Measurements from ENCODE around the gene GRID1. TPM values are rescaled to one million over a fixed set of nuclear protein-coding genes. Genes with fewer than 3 reads are reported as not detected.

The GRID1 gene
- total RNA-seq, 1 experiment from 2014 or later = 0.31 TPM

- DNase-seq = no peak
- Histone ChIP-seq H3K36me3 (replicated peaks; ENCODE audit: control insufficient read depth, insufficient read depth, low read length) (no peaks in the 10 kb centered on the region), H3K4me3 (ENCODE audit: insufficient read depth, low read depth, low read length) (no peak overlapping the region), H3K27me3 (ENCODE audit: control insufficient read depth, insufficient read depth, low read length) (no peaks in the 10 kb centered on the region)
These were observed 51.7 kb downstream of the GRID1 start for GRCh38 chr10:86314616-86315548.

GRCh38 chr10:86313621-86314041 is 53.0 kb downstream of the GRID1 start:
- H3K27me3 ChIP-seq (ENCODE audit: control insufficient read depth, insufficient read depth, low read length) = no peaks in the 10 kb centered on the region
- H3K36me3 ChIP-seq (replicated peaks; ENCODE audit: control insufficient read depth, insufficient read depth, low read length) = no peaks in the 10 kb centered on the region
- no peak overlapping the region for H3K4me3 ChIP-seq (ENCODE audit: insufficient read depth, low read depth, low read length)
- DNase-seq = no peak

- H3K27me3 ChIP-seq (ENCODE audit: control insufficient read depth, insufficient read depth, low read length) = no peaks in the 10 kb centered on the region
- H3K4me3 ChIP-seq (ENCODE audit: insufficient read depth, low read depth, low read length) = no peak overlapping the region
- peak; percentile 75 for DNase-seq
- no peaks in the 10 kb centered on the region for H3K36me3 ChIP-seq (replicated peaks; ENCODE audit: control insufficient read depth, insufficient read depth, low read length)
These were observed 53.8 kb downstream of the GRID1 start for GRCh38 chr10:86312701-86313270.

- Histone ChIP-seq H3K36me3 (replicated peaks; ENCODE audit: control insufficient read depth, insufficient read depth, low read length) (no peaks in the 10 kb centered on the region), H3K4me3 (ENCODE audit: insufficient read depth, low read depth, low read length) (no peak overlapping the region), H3K27me3 (ENCODE audit: control insufficient read depth, insufficient read depth, low read length) (no peaks in the 10 kb centered on the region)
- DNase-seq = no peak
These were observed 54.7 kb downstream of the GRID1 start for GRCh38 chr10:86311906-86312305.

GRCh38 chr10:86311190-86311589 is 55.4 kb downstream of the GRID1 start:
- no peak overlapping the region for H3K4me3 ChIP-seq (ENCODE audit: insufficient read depth, low read depth, low read length)
- H3K27me3 ChIP-seq (ENCODE audit: control insufficient read depth, insufficient read depth, low read length) = no peaks in the 10 kb centered on the region
- H3K36me3 ChIP-seq (replicated peaks; ENCODE audit: control insufficient read depth, insufficient read depth, low read length) = no peaks in the 10 kb centered on the region
- DNase-seq = no peak

- Histone ChIP-seq H3K36me3 (replicated peaks; ENCODE audit: control insufficient read depth, insufficient read depth, low read length) (no peaks in the 10 kb centered on the region), H3K27me3 (ENCODE audit: control insufficient read depth, insufficient read depth, low read length) (no peaks in the 10 kb centered on the region), H3K4me3 (ENCODE audit: insufficient read depth, low read depth, low read length) (no peak overlapping the region)
- no peak for DNase-seq
These were observed 55.9 kb downstream of the GRID1 start for GRCh38 chr10:86310702-86311101.

- no peaks in the 10 kb centered on the region for H3K27me3 ChIP-seq (ENCODE audit: control insufficient read depth, insufficient read depth, low read length)
- DNase-seq = no peak
- no peaks in the 10 kb centered on the region for H3K36me3 ChIP-seq (replicated peaks; ENCODE audit: control insufficient read depth, insufficient read depth, low read length)
- no peak overlapping the region for H3K4me3 ChIP-seq (ENCODE audit: insufficient read depth, low read depth, low read length)
These were observed 56.3 kb downstream of the GRID1 start for GRCh38 chr10:86310291-86310690.

GRCh38 chr10:86308056-86308455 is 58.5 kb downstream of the GRID1 start:
- no peak for DNase-seq
- no peaks in the 10 kb centered on the region for H3K36me3 ChIP-seq (replicated peaks; ENCODE audit: control insufficient read depth, insufficient read depth, low read length)

GRCh38 chr10:86306628-86307278 is 59.8 kb downstream of the GRID1 start:
- Histone ChIP-seq H3K4me3 (ENCODE audit: insufficient read depth, low read depth, low read length) (no peak overlapping the region), H3K36me3 (replicated peaks; ENCODE audit: control insufficient read depth, insufficient read depth, low read length) (no peaks in the 10 kb centered on the region), H3K27me3 (ENCODE audit: control insufficient read depth, insufficient read depth, low read length) (no peaks in the 10 kb centered on the region)
- peak; percentile 62 for DNase-seq

More at GRCh38 chr10:86308056-86308455, 58.5 kb downstream of the GRID1 start:
- Histone ChIP-seq H3K4me3 (ENCODE audit: insufficient read depth, low read depth, low read length) (no peak overlapping the region), H3K27me3 (ENCODE audit: control insufficient read depth, insufficient read depth, low read length) (no peaks in the 10 kb centered on the region)

- no peak for DNase-seq
- no peaks in the 10 kb centered on the region for H3K36me3 ChIP-seq (replicated peaks; ENCODE audit: control insufficient read depth, insufficient read depth, low read length)
- no peak overlapping the region for H3K4me3 ChIP-seq (ENCODE audit: insufficient read depth, low read depth, low read length)
- no peaks in the 10 kb centered on the region for H3K27me3 ChIP-seq (ENCODE audit: control insufficient read depth, insufficient read depth, low read length)
These were observed 61.1 kb downstream of the GRID1 start for GRCh38 chr10:86305521-86305920.

- no peaks in the 10 kb centered on the region for H3K36me3 ChIP-seq (replicated peaks; ENCODE audit: control insufficient read depth, insufficient read depth, low read length)
- H3K27me3 ChIP-seq (ENCODE audit: control insufficient read depth, insufficient read depth, low read length) = no peaks in the 10 kb centered on the region
- DNase-seq = no peak
- H3K4me3 ChIP-seq (ENCODE audit: insufficient read depth, low read depth, low read length) = no peak overlapping the region
These were observed 62.2 kb downstream of the GRID1 start for GRCh38 chr10:86304436-86304835.

GRCh38 chr10:86303626-86304025 is 63.0 kb downstream of the GRID1 start:
- no peak for DNase-seq

GRCh38 chr10:86301971-86302370 is 64.6 kb downstream of the GRID1 start:
- Histone ChIP-seq H3K36me3 (replicated peaks; ENCODE audit: control insufficient read depth, insufficient read depth, low read length) (no peaks in the 10 kb centered on the region), H3K27me3 (ENCODE audit: control insufficient read depth, insufficient read depth, low read length) (no peaks in the 10 kb centered on the region), H3K4me3 (ENCODE audit: insufficient read depth, low read depth, low read length) (no peak overlapping the region)
- DNase-seq = no peak

More at GRCh38 chr10:86303626-86304025, 63.0 kb downstream of the GRID1 start:
- Histone ChIP-seq H3K4me3 (ENCODE audit: insufficient read depth, low read depth, low read length) (no peak overlapping the region), H3K27me3 (ENCODE audit: control insufficient read depth, insufficient read depth, low read length) (no peaks in the 10 kb centered on the region), H3K36me3 (replicated peaks; ENCODE audit: control insufficient read depth, insufficient read depth, low read length) (no peaks in the 10 kb centered on the region)

GRCh38 chr10:86300931-86301830 is 65.4 kb downstream of the GRID1 start:
- Histone ChIP-seq H3K27me3 (ENCODE audit: control insufficient read depth, insufficient read depth, low read length) (no peaks in the 10 kb centered on the region), H3K36me3 (replicated peaks; ENCODE audit: control insufficient read depth, insufficient read depth, low read length) (no peaks in the 10 kb centered on the region), H3K4me3 (ENCODE audit: insufficient read depth, low read depth, low read length) (no peak overlapping the region)
- DNase-seq = no peak
